K562 (cell line): ENCODE data around the gene CLCF1. TPM values are rescaled to one million over a fixed set of nuclear protein-coding genes. Genes with fewer than 3 reads are reported as not detected.

Source experiments
- CREB1 ChIP-seq, 2 experiments: sonication (generic) in 1 of 2; formaldehyde crosslinking in 1 of 2; IDR thresholded peaks; 2 replicates each; pipeline versions ENCODE4 v1.6.1 to v1.8.0; 2012 to 2022; ENCODE audit warnings: inconsistent platforms in 1 of 2, mild to moderate bottlenecking in 1 of 2, missing genetic modification reagents in 1 of 2, moderate library complexity in 1 of 2
- CTCF ChIP-seq, 3 experiments: IDR thresholded peaks in 2 of 3; conservative IDR thresholded peaks in 1 of 3; 2 replicates each; pipeline ENCODE4 v1.5.1; 2011 to 2012; ENCODE audit warnings: low read length in 3 of 3, mild to moderate bottlenecking in 3 of 3, control low read depth in 2 of 3, improper control_type of control experiment in 1 of 3, inconsistent platforms in 1 of 3, low read depth in 1 of 3, mixed read lengths in 1 of 3, moderate library complexity in 1 of 3; ENCODE audit not compliant: insufficient read depth in 2 of 3
- DEAF1 ChIP-seq: fragments of 450-650 bp; formaldehyde crosslinking; IDR thresholded peaks from 2 replicates; pipeline ENCODE4 v1.4.0; 2020; ENCODE audit warnings: mild to moderate bottlenecking, moderate library complexity
- HDAC1 ChIP-seq, 2 experiments: fragments of 450-650 bp; IDR thresholded peaks; 2 replicates each; pipeline ENCODE4 v1.6.1; 2016 to 2017; ENCODE audit warnings: inconsistent platforms in 1 of 2, mild to moderate bottlenecking in 1 of 2, moderate library complexity in 1 of 2
- HDGF ChIP-seq: fragments of 450-650 bp; IDR thresholded peaks from 2 replicates; pipeline ENCODE4 v1.6.1; 2016
- POU5F1 ChIP-seq: fragments of 150-350 bp; IDR thresholded peaks from 2 replicates; pipeline ENCODE4 v1.6.1; 2014; ENCODE audit warnings: borderline replicate concordance, low read length, low read depth, mild to moderate bottlenecking; ENCODE audit not compliant: partially characterized antibody
- RAD21 ChIP-seq, 2 experiments: fragments of 250-450 bp in 1 of 2; fragments of 450-650 bp in 1 of 2; sonication (Bioruptor Pico) in 1 of 2; formaldehyde crosslinking in 1 of 2; IDR thresholded peaks in 1 of 2; conservative IDR thresholded peaks in 1 of 2; 2 replicates each; pipeline versions ENCODE4 v1.4.0 to v1.8.0; 2020 to 2022; ENCODE audit warnings: mild to moderate bottlenecking in 2 of 2, moderate library complexity in 1 of 2
- RCOR1 ChIP-seq, 2 experiments: IDR thresholded peaks; 2 replicates each; pipeline ENCODE4 v1.6.1; 2012; ENCODE audit warnings: low read depth in 2 of 2, low read length in 2 of 2, borderline replicate concordance in 1 of 2, improper control_type of control experiment in 1 of 2
- SMC3 ChIP-seq: conservative IDR thresholded peaks from 2 replicates; pipeline ENCODE4 v1.6.1; 2011; ENCODE audit warnings: low read depth, low read length, improper control_type of control experiment; ENCODE audit not compliant: insufficient read depth
- SP1 ChIP-seq: sonication (generic); formaldehyde crosslinking; IDR thresholded peaks from 2 replicates; pipeline ENCODE4 v1.8.1; 2022; ENCODE audit warnings: mild to moderate bottlenecking, missing genetic modification reagents
- TOE1 ChIP-seq, 2 experiments: fragments of 450-650 bp in 1 of 2; sonication (generic) in 1 of 2; formaldehyde crosslinking in 1 of 2; IDR thresholded peaks; 2 replicates each; pipeline versions ENCODE4 v1.7.1 to v1.8.0; 2016 to 2022; ENCODE audit warnings: borderline replicate concordance in 2 of 2, mild to moderate bottlenecking in 2 of 2, antibody characterized with exemption in 1 of 2, inconsistent platforms in 1 of 2, low read depth in 1 of 2, missing genetic modification reagents in 1 of 2, moderate library complexity in 1 of 2
- XRCC5 ChIP-seq: fragments of 200-400 bp; formaldehyde crosslinking; IDR thresholded peaks from 2 replicates; pipeline ENCODE4 v1.6.1; 2017; ENCODE audit warnings: low read depth, mild to moderate bottlenecking, low read length
- ZBTB17 ChIP-seq: fragments of 450-650 bp; formaldehyde crosslinking; IDR thresholded peaks from 2 replicates; pipeline ENCODE4 v1.4.0; 2020; ENCODE audit warnings: mild to moderate bottlenecking
- ZBTB49 ChIP-seq: sonication (generic); formaldehyde crosslinking; IDR thresholded peaks from 2 replicates; pipeline ENCODE4 v1.8.0; 2022; ENCODE audit warnings: missing genetic modification reagents, mild to moderate bottlenecking, borderline replicate concordance
- ZEB2 ChIP-seq: fragments of 450-650 bp; IDR thresholded peaks from 2 replicates; pipeline ENCODE4 v1.6.1; 2016
- polyA plus RNA-seq, 8 experiments: library from polyadenylated mRNA; depleted of rRNA in 4 of 8; stranded (reverse) in 5 of 8; unstranded in 3 of 8; fragments of >200 nt; fragmentation: Nextera tagmentation in 2 of 8; fragmentation: Illumina TruSeq in 1 of 8; extraction: Ambion mirVana in 2 of 8; extraction: Trizol in 1 of 8; gene quantifications; 2 replicates each; pipeline versions ENCODE4 v1.2.1 to v1.2.3, GENCODE V29; 2011 to 2014; ENCODE audit warnings: inconsistent platforms in 1 of 8, missing spikeins in 1 of 8
- total RNA-seq, 7 experiments: library from RNA; depleted of rRNA in 6 of 7; stranded (reverse); fragments of >200 nt in 6 of 7; fragmentation: Illumina TruSeq in 2 of 7; extraction: Trizol in 2 of 7; gene quantifications; 2 replicates each; pipeline versions ENCODE4 v1.2.1 to v1.2.3, GENCODE V29; 2011 to 2021; ENCODE audit warnings: low replicate concordance in 1 of 7
- TF ChIP-seq, protein P1 (sequence below): fragments of 250-450 bp; sonication (Bioruptor Pico); IDR thresholded peaks from 2 replicates; pipeline ENCODE4 v1.8.0; 2022; ENCODE audit warnings: inconsistent platforms
- TF ChIP-seq, protein P2 (sequence below): fragments of 450-650 bp; formaldehyde crosslinking; IDR thresholded peaks from 2 replicates; pipeline ENCODE4 v1.4.0; 2022; ENCODE audit warnings: missing genetic modification characterization

The CLCF1 gene
- total and polyA plus RNA-seq, 9 of the 15 experiments (the other 6 are each of a cell fraction or from before 2014, with no cell fraction given), result 0.49 to 5.8 (median 3.0) TPM

DNA sequence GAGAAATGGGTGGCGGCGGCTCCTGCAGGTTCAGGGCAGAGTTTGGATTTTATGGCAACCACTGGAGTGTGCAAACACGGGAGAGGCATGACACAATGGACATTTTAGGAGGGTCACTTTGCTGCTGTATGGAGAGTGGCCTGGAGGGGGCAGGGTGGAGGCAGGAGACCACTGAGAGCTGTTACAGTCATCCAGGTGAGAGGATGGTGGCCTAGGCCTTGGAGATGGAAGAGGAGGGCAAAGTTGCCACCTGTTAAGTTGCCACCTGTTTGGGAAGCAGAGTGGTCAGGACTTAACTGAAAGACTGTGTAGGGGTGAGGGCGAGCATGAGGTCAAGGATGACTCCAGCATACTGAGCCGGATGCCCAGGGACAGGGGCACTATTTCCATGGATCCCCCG is 16.1 kb upstream of the CLCF1 start (continued):
- TF ChIP-seq HDAC1 (IDR thresholded peaks at IDR 0.05), result 0 out of 4 replicates have a peak, but pooled peaks of 1 of the 2 experiments have one; percentile 22
- no peak for TF ChIP-seq ZBTB17
- 0 out of 2 replicates have a peak, but pooled peaks have one; percentile 48 for TF ChIP-seq HDGF
- TF ChIP-seq, protein P1, sequence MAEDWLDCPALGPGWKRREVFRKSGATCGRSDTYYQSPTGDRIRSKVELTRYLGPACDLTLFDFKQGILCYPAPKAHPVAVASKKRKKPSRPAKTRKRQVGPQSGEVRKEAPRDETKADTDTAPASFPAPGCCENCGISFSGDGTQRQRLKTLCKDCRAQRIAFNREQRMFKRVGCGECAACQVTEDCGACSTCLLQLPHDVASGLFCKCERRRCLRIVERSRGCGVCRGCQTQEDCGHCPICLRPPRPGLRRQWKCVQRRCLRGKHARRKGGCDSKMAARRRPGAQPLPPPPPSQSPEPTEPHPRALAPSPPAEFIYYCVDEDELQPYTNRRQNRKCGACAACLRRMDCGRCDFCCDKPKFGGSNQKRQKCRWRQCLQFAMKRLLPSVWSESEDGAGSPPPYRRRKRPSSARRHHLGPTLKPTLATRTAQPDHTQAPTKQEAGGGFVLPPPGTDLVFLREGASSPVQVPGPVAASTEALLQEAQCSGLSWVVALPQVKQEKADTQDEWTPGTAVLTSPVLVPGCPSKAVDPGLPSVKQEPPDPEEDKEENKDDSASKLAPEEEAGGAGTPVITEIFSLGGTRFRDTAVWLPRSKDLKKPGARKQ (CRISPR knock-in tag), result no peak
- no peak for TF ChIP-seq ZBTB49 (CRISPR knock-in tag)
- TF ChIP-seq CTCF (IDR thresholded peaks at IDR 0.05 in 2 of 3, conservative IDR thresholded peaks at IDR 0.05 in 1 of 3; ENCODE audit: insufficient read depth in 2 of 3, low read depth in 1 of 3, low read length in 3 of 3), result peak; percentile 71 to 86 (median 78)
- TF ChIP-seq, protein P2, sequence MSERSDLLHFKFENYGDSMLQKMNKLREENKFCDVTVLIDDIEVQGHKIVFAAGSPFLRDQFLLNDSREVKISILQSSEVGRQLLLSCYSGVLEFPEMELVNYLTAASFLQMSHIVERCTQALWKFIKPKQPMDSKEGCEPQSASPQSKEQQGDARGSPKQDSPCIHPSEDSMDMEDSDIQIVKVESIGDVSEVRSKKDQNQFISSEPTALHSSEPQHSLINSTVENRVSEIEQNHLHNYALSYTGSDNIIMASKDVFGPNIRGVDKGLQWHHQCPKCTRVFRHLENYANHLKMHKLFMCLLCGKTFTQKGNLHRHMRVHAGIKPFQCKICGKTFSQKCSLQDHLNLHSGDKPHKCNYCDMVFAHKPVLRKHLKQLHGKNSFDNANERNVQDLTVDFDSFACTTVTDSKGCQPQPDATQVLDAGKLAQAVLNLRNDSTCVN (CRISPR knock-in tag), result 0 out of 2 replicates have a peak, but pooled peaks have one; percentile 13
- no peak for TF ChIP-seq POU5F1
- TF ChIP-seq RAD21 (CRISPR knock-in tag; conservative IDR thresholded peaks at IDR 0.05 in 1 of 2, IDR thresholded peaks at IDR 0.05 in 1 of 2), result peak; percentile 46 to 71
- TF ChIP-seq XRCC5, result 0 out of 2 replicates have a peak, but pooled peaks have one; percentile 47
- TF ChIP-seq TOE1 (IDR thresholded peaks at IDR 0.05; ENCODE audit: borderline replicate concordance), result 0 out of 2 replicates have a peak, but pooled peaks have one; percentile 26
- no peak for TF ChIP-seq TOE1 (CRISPR knock-in tag; IDR thresholded peaks at IDR 0.05; ENCODE audit: borderline replicate concordance, low read depth)
- peak; percentile 64 for TF ChIP-seq SMC3
- no peak for TF ChIP-seq CREB1 (IDR thresholded peaks at IDR 0.05)
- peak; percentile 25; the same call in 1 of the 2 replicates for TF ChIP-seq CREB1 (CRISPR knock-in tag; IDR thresholded peaks at IDR 0.05)
- peak; percentile 32; the same call in 1 of the 2 replicates for TF ChIP-seq DEAF1
- TF ChIP-seq ZEB2, result peak; percentile 67; the same call in 1 of the 2 replicates
- TF ChIP-seq RCOR1 (IDR thresholded peaks at IDR 0.05; ENCODE audit: borderline replicate concordance in 1 of 2, low read depth in 2 of 2, low read length in 2 of 2), result 0 out of 4 replicates have a peak, but pooled peaks of 1 of the 2 experiments have one; percentile 29
- peak; percentile 46; the same call in 1 of the 2 replicates for TF ChIP-seq SP1 (CRISPR knock-in tag)
